GM12872 (cell line): ENCODE results near the gene GLCCI1.

ENCODE experiments used
- CTCF ChIP-seq: IDR thresholded peaks from 3 replicates; pipeline ENCODE4 v1.5.1; 2011; ENCODE audit warnings: low read depth, mild to moderate bottlenecking, low read length, moderate library complexity; ENCODE audit not compliant: insufficient read depth

GLCCI1 gene

GRCh38 chr7:7970237-7970530 lies 1.6 kb downstream of the GLCCI1 start:
- no peak for TF ChIP-seq CTCF

GRCh38 chr7:7970531-7971307 lies 2.1 kb downstream of the GLCCI1 start:
- no peak for TF ChIP-seq CTCF

GRCh38 chr7:7971308-7972040 lies 2.9 kb downstream of the GLCCI1 start:
- no peak for TF ChIP-seq CTCF

- TF ChIP-seq CTCF = no peak
Observed at GRCh38 chr7:7972128-7972527, 3.5 kb downstream of the GLCCI1 start.

DNA sequence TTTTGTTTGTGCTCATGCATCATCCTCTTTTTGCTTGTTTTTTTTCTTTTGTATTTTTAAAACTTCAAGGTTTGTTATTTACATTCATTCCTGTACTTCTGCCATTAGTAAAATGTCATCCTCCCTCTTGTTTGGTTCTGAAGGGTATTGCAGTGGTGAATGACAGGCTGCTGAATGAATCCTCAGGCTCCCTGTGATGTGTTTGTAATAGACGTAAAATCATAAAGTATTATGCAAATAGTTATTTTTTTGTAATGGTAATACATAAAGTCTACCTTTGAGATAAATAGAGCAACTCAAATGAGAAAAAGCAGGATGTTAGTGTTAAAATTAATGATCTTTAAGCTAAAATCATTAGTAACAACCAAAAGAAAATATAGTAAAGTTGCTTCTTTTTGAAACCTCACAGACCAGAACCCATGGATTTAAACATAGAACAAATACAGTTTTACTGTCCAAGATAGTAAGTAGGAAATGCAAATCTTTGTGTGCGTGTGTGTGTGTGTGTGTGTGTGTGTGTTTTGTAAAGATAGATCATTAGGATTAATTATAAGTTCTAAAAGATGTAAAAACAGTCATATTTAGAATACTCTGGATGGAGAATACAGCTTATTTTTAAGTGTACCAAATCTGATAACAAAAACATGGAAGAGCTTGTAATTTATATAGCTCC lies 4.5 kb downstream of the GLCCI1 start:
- no peak for TF ChIP-seq CTCF

DNA sequence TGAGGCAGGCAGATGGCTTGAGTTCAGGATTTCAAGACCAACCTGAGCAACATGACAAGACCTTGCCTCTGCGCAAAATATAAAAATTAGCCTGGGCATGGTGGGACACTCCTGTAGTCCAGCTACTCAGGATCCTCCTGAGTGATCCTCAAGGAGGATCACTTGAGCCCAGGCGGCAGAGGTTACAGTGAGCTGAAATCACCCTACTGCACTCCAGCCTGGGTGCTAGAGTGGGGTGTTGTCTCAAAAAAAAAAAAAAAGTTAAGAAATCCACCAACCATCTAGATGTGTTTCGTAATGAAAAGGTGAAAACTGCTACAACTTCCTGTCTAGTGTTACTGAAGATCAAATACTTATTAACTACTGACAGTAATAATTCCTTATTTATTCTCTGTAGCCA lies 8.1 kb downstream of the GLCCI1 start:
- no peak for TF ChIP-seq CTCF

DNA sequence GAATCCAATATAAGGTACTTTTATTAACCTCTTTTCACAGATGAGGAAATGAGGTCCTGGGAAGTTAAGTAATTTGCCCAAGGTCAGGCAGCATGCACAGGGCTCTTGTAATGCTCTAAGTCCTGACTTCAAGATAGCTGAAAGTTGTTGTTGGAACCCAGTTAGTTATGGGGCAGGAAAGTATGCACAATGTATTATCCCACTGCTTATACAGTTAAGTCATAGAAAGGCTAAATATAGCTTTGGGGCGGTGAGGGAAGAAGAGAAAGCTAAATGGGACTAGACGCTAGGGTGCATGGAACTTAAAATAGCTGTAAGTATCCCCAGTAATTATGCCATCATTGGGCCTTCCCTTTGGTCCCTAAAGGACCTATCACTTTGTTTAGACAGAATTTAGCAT lies 9.2 kb downstream of the GLCCI1 start:
- no peak for TF ChIP-seq CTCF
